Trophoblast cell (in vitro differentiated cells and primary cell): ENCODE data around the gene UBAC1.

Source experiments
- DNase-seq, 2 donors: peaks; one replicate each; pipeline ENCODE4 v3.0.0-alpha.2; 2016
- H2AFZ ChIP-seq: 2 replicates; pipeline ENCODE4 v1.6.1; 2013; ENCODE audit warnings: low read length, moderate library complexity, mild to moderate bottlenecking; ENCODE audit not compliant: insufficient read depth, poor library complexity
- H2AK5ac ChIP-seq: 2 replicates; pipeline ENCODE4 v1.6.1; 2013; ENCODE audit warnings: mild to moderate bottlenecking, low read length
- H2BK120ac ChIP-seq: 2 replicates; pipeline ENCODE4 v1.6.1; 2013; ENCODE audit warnings: low read length, mild to moderate bottlenecking, moderate library complexity; ENCODE audit not compliant: insufficient read depth, poor library complexity
- H2BK12ac ChIP-seq: 2 replicates; pipeline ENCODE4 v1.6.1; 2013; ENCODE audit warnings: mild to moderate bottlenecking, low read length, moderate library complexity
- H2BK5ac ChIP-seq: 2 replicates; pipeline ENCODE4 v1.6.1; 2013; ENCODE audit warnings: low read length, low read depth, moderate library complexity, mild to moderate bottlenecking; ENCODE audit not compliant: poor library complexity
- H3K14ac ChIP-seq: 2 replicates; pipeline ENCODE4 v1.6.1; 2013; ENCODE audit warnings: mild to moderate bottlenecking, low read length
- H3K18ac ChIP-seq: 2 replicates; pipeline ENCODE4 v1.6.1; 2013; ENCODE audit warnings: mild to moderate bottlenecking, low read length
- H3K23ac ChIP-seq: 2 replicates; pipeline ENCODE4 v1.6.1; 2013; ENCODE audit warnings: low read length
- H3K27ac ChIP-seq: 2 replicates; pipeline ENCODE4 v1.5.1; 2013; ENCODE audit warnings: low read depth, mild to moderate bottlenecking, inconsistent platforms, low read length, moderate library complexity
- H3K27me3 ChIP-seq: 2 replicates; pipeline ENCODE4 v1.6.1; 2013; ENCODE audit warnings: inconsistent platforms, mild to moderate bottlenecking, low read length, moderate library complexity; ENCODE audit not compliant: insufficient read depth
- H3K36me3 ChIP-seq, 2 experiments: 1 replicate in 1 of 2; 2 replicates in 1 of 2; pipeline ENCODE4 v1.6.1; 2013; ENCODE audit warnings: low read length in 2 of 2, mild to moderate bottlenecking in 2 of 2, moderate library complexity in 1 of 2; ENCODE audit not compliant: insufficient read depth in 2 of 2, control insufficient read depth in 1 of 2
- H3K4ac ChIP-seq: 2 replicates; pipeline ENCODE4 v1.6.1; 2013; ENCODE audit warnings: low read depth, mild to moderate bottlenecking, low read length, moderate library complexity
- H3K4me1 ChIP-seq, 2 experiments: 1 replicate in 1 of 2; 2 replicates in 1 of 2; pipeline ENCODE4 v1.6.1; 2013; ENCODE audit warnings: low read length in 2 of 2, mild to moderate bottlenecking in 2 of 2, moderate library complexity in 1 of 2; ENCODE audit not compliant: insufficient read depth in 2 of 2, control insufficient read depth in 1 of 2
- H3K4me2 ChIP-seq: 2 replicates; pipeline ENCODE4 v1.6.1; 2013; ENCODE audit warnings: inconsistent platforms, mild to moderate bottlenecking, low read length, moderate library complexity
- H3K4me3 ChIP-seq: 2 replicates; pipeline ENCODE4 v1.5.1; 2013; ENCODE audit warnings: mild to moderate bottlenecking, low read depth, low read length, inconsistent platforms
- H3K79me1 ChIP-seq: one replicate; pipeline ENCODE4 v1.6.1; 2013; ENCODE audit warnings: low read length
- H3K79me2 ChIP-seq: 2 replicates; pipeline ENCODE4 v1.6.1; 2013; ENCODE audit warnings: low read length, mild to moderate bottlenecking; ENCODE audit not compliant: control insufficient read depth, insufficient read depth, poor library complexity
- H3K9ac ChIP-seq: 2 replicates; pipeline ENCODE4 v1.6.1; 2013; ENCODE audit warnings: mild to moderate bottlenecking, low read length
- H3K9me3 ChIP-seq: 2 replicates; pipeline ENCODE4 v1.6.1; 2013; ENCODE audit warnings: low read depth, mild to moderate bottlenecking, control low read depth, inconsistent platforms, low read length; ENCODE audit not compliant: insufficient read depth
- H4K12ac ChIP-seq: 2 replicates; pipeline ENCODE4 v1.6.1; 2013; ENCODE audit warnings: low read depth, mild to moderate bottlenecking, low read length, moderate library complexity
- H4K8ac ChIP-seq: 2 replicates; pipeline ENCODE4 v1.6.1; 2013; ENCODE audit warnings: low read depth, mild to moderate bottlenecking, low read length, moderate library complexity
- H4K91ac ChIP-seq: one replicate; pipeline ENCODE4 v1.6.1; 2013; ENCODE audit warnings: low read depth, mild to moderate bottlenecking, low read length, moderate library complexity
- WGBS: extraction: QIAGEN DNeasy Blood & Tissue Kit; methylation state at CpG from one replicate; pipeline ENCODE4 v1.1.7; 2013; ENCODE audit warnings: missing lambda C conversion rate; ENCODE audit not compliant: insufficient read length, insufficient coverage; ENCODE audit errors: extremely low coverage; 5-methylcytosine and 5-hydroxymethylcytosine counted together

UBAC1 gene

GRCh38 chr9:135986605-135987004, 25.4 kb upstream of the UBAC1 start:
- no peaks in the 10 kb centered on the region for H3K36me3 ChIP-seq
- no peaks in the 10 kb centered on the region for H3K79me2 ChIP-seq
- H2BK120ac ChIP-seq: no peak overlapping the region
- H3K4me2 ChIP-seq: no peak overlapping the region
- no peak overlapping the region for H3K9ac ChIP-seq
- H3K27me3 ChIP-seq: no peaks in the 10 kb centered on the region
- H2AFZ ChIP-seq: no peak overlapping the region
- H4K91ac ChIP-seq: no peak overlapping the region
- no peak overlapping the region for H2BK5ac ChIP-seq
- no peaks in the 10 kb centered on the region for H3K9me3 ChIP-seq
- H3K79me1 ChIP-seq: no peaks in the 10 kb centered on the region
- no peak for DNase-seq
- no peak overlapping the region for H2BK12ac ChIP-seq
- H3K4ac ChIP-seq: no peak overlapping the region
- no peak overlapping the region for H2AK5ac ChIP-seq
- H3K4me3 ChIP-seq: no peak overlapping the region
- no peak overlapping the region for H3K23ac ChIP-seq
- no peaks in the 10 kb centered on the region for H3K4me1 ChIP-seq
- WGBS: no CpG with 5 or more reads among the region's 15 CpGs
- H3K14ac ChIP-seq: no peak overlapping the region
- no peak overlapping the region for H4K12ac ChIP-seq
- no peak overlapping the region for H4K8ac ChIP-seq
- H3K18ac ChIP-seq: no peak overlapping the region
- no peak overlapping the region for H3K27ac ChIP-seq

GRCh38 chr9:135985889-135986288, 24.7 kb upstream of the UBAC1 start:
- Histone ChIP-seq H4K91ac (no peak overlapping the region), H3K27me3 (no peaks in the 10 kb centered on the region), H3K4me2 (no peak overlapping the region), H3K23ac (no peak overlapping the region), H3K4me3 (no peak overlapping the region), H4K8ac (no peak overlapping the region), H2AK5ac (no peak overlapping the region), H3K27ac (no peak overlapping the region), H2AFZ (no peak overlapping the region), H3K4ac (no peak overlapping the region), H2BK5ac (no peak overlapping the region), H3K14ac (no peak overlapping the region), H3K9me3 (no peaks in the 10 kb centered on the region), H3K36me3 (no peaks in the 10 kb centered on the region), H4K12ac (no peak overlapping the region), H3K4me1 (no peaks in the 10 kb centered on the region), H3K79me1 (no peaks in the 10 kb centered on the region), H3K79me2 (no peaks in the 10 kb centered on the region), H3K18ac (no peak overlapping the region), H3K9ac (no peak overlapping the region), H2BK12ac (no peak overlapping the region), H2BK120ac (no peak overlapping the region)
- no CpG with 5 or more reads among the region's 21 CpGs for WGBS
- DNase-seq: no peak

GRCh38 chr9:135985459-135985774, 24.2 kb upstream of the UBAC1 start:
- H2BK12ac ChIP-seq: no peak overlapping the region
- H2BK120ac ChIP-seq: no peak overlapping the region
- H4K91ac ChIP-seq: no peak overlapping the region
- H3K4me2 ChIP-seq: no peak overlapping the region
- H3K23ac ChIP-seq: no peak overlapping the region
- no peaks in the 10 kb centered on the region for H3K27me3 ChIP-seq
- no CpG with 5 or more reads among the region's 14 CpGs for WGBS
- H3K9me3 ChIP-seq: no peaks in the 10 kb centered on the region
- H3K18ac ChIP-seq: no peak overlapping the region
- H3K9ac ChIP-seq: no peak overlapping the region
- H4K12ac ChIP-seq: no peak overlapping the region
- H2BK5ac ChIP-seq: no peak overlapping the region
- H3K36me3 ChIP-seq: no peaks in the 10 kb centered on the region
- no peak overlapping the region for H3K4ac ChIP-seq
- no peak for DNase-seq
- no peak overlapping the region for H4K8ac ChIP-seq
- H2AFZ ChIP-seq: no peak overlapping the region
- H3K4me3 ChIP-seq: no peak overlapping the region
- no peaks in the 10 kb centered on the region for H3K79me1 ChIP-seq
- no peaks in the 10 kb centered on the region for H3K4me1 ChIP-seq
- no peak overlapping the region for H3K27ac ChIP-seq
- H3K79me2 ChIP-seq: no peaks in the 10 kb centered on the region
- H2AK5ac ChIP-seq: no peak overlapping the region
- H3K14ac ChIP-seq: no peak overlapping the region

GRCh38 chr9:135984072-135984710, 23.0 kb upstream of the UBAC1 start:
- WGBS: no CpG with 5 or more reads among the region's 22 CpGs
- no peak overlapping the region for H3K4me2 ChIP-seq
- no peaks in the 10 kb centered on the region for H3K79me1 ChIP-seq
- H2BK5ac ChIP-seq: no peak overlapping the region
- H3K4ac ChIP-seq: no peak overlapping the region
- no peak overlapping the region for H2BK12ac ChIP-seq
- no peak overlapping the region for H2AK5ac ChIP-seq
- H3K36me3 ChIP-seq: no peaks in the 10 kb centered on the region
- no peak overlapping the region for H2AFZ ChIP-seq
- no peak overlapping the region for H4K12ac ChIP-seq
- no peak overlapping the region for H2BK120ac ChIP-seq
- H3K9ac ChIP-seq: no peak overlapping the region
- H3K18ac ChIP-seq: no peak overlapping the region
- H3K79me2 ChIP-seq: no peaks in the 10 kb centered on the region
- no peaks in the 10 kb centered on the region for H3K27me3 ChIP-seq
- DNase-seq: no peak
- H3K4me1 ChIP-seq: no peaks in the 10 kb centered on the region
- H3K4me3 ChIP-seq: no peak overlapping the region
- H3K14ac ChIP-seq: no peak overlapping the region
- peaks cover under 1% of the 10 kb centered on the region for H3K9me3 ChIP-seq
- H3K23ac ChIP-seq: no peak overlapping the region
- H4K8ac ChIP-seq: no peak overlapping the region
- no peak overlapping the region for H4K91ac ChIP-seq
- H3K27ac ChIP-seq: no peak overlapping the region
